GM21360 (cell line): ENCODE measurements around the gene CENPW.

ENCODE experiments used
- ATAC-seq: cut with Tn5 transposase; IDR thresholded peaks from one replicate; pipeline ENCODE4 v1.9.1; 2021; ENCODE audit warnings: mild to moderate bottlenecking, moderate library complexity; ENCODE audit not compliant: unreplicated experiment

The CENPW gene

GRCh38 chr6:126339796-126340609 is at the start of gene CENPW:
TSS of gene CENPW (plus strand) at chr6:126340115. CDS start at chr6:126340274, 159 bp downstream.
- ATAC-seq, result peak; percentile 87

- no peak for ATAC-seq
Observed at GRCh38 chr6:126293891-126294524, 45.9 kb upstream of the CENPW start.

GRCh38 chr6:126300126-126300525 is 39.8 kb upstream of the CENPW start:
- ATAC-seq, result no peak

- peak; percentile 90 for ATAC-seq
Observed at GRCh38 chr6:126300735-126301134, 39.2 kb upstream of the CENPW start.

- ATAC-seq, result no peak
Observed at GRCh38 chr6:126302191-126302590, 37.7 kb upstream of the CENPW start.

- no peak for ATAC-seq
Observed at GRCh38 chr6:126307849-126308248, 32.1 kb upstream of the CENPW start.

- no peak for ATAC-seq
Observed at GRCh38 chr6:126308362-126308761, 31.6 kb upstream of the CENPW start.

DNA sequence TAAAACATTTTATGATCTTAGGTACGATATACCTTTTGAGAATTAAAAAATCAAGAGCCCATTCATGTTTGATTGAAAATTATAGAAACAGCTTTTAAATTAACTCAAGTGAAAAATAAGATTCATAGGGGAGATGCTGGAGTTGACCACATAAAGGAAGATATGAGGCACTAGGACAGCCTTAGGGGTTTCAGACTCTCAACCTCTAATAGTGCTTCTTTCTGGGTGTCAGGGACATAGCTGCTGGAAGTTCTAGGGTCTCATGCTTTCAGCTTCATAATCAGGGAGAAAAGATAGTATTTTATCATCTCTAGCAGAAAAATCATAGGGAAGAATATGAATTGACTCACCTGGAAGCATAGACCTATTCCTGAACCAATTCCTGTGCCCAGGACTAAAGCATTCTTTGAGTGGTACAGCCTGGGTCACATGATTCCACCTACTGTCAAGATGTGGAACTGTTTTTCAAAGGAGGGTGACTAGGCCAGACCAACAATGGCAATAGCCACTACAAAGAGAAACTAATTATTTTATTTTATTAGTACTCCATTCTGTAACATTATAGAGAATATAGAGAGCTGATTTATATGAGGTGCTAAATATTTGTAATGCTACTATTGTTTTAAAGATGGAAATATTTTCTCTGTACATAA is 27.8 kb upstream of the CENPW start:
- ATAC-seq, result peak; percentile 92

DNA sequence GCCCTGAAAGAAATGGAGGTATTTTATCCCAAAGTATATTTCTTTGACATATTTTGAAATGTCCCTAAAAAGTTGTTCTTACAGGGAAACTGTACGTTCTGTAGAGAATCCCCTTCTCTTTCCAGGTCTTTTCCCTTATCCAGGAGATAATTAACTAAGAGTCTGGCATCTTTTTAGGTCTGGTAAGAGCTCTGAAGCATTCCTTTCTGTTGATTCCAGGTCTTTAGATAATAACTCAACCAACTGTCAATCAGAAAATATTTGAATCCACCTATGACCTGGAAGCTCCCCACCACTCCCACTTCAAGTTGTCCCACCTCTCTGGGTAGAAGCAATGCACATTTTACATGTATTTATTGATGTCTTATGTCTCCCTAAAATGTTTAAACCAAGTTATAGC is 26.0 kb upstream of the CENPW start:
- ATAC-seq, result no peak

DNA sequence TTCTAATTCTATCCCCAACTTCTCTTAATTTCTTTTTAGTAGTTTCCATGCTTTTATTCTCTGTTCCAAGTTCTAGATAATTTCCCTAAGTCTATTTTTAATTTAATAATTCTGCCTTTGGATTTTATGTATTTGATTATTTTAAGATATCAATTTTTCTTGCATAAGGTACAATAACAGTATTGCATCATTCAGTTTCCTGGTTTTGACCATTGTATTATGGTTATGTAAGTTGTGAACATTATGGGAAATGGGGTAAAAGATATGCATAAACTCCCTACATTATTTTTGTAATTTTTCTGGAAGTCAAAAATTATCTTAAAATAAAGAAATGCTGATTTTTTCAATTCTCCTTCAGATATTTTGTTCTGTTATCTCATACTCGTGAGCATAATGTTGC is 21.1 kb upstream of the CENPW start:
- ATAC-seq, result no peak

DNA sequence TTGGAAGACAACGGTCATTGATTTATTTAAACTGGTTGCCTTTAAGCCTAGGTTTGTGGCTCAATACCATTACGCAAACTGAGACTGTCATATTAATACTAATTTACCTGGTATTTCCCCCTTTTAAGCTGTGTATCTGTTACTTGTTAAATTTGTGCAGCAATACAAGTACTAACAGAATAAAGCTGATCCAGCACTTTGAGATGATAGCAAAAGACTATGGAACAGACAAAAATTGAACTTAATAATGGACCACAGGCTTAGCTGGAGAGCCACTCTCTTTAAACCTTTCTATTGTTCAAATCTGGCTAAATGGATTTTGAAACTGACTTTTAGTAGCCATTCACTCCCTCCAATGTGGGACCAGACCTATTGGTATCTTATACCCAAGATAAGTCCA is 6.2 kb upstream of the CENPW start:
- no peak for ATAC-seq

DNA sequence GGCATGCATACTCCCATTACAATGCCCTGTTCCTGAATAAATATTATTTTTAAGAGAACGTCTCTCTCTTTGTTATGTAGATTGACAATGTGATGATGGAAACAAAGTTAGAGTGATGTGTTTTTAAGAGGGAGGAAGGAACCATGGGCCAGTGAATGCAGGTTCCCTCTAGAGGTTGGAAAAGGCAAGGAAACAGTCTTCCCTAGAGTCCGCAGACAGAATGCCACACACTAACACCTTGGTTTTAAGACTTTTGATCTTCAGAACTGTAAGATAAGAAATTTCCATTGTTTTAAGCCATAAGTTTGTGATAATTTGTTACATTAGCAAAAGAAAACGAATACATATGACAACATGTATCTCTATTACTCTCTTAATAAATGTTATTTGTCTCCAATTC is 4.7 kb upstream of the CENPW start:
- ATAC-seq, result no peak

GRCh38 chr6:126337323-126337722 is 2.6 kb upstream of the CENPW start:
- no peak for ATAC-seq

- no peak for ATAC-seq
Observed at GRCh38 chr6:126341126-126341525, 1.2 kb downstream of the CENPW start.

- ATAC-seq, result no peak
Observed at GRCh38 chr6:126344181-126344580, 4.3 kb downstream of the CENPW start.

GRCh38 chr6:126351960-126352359 is 12.0 kb downstream of the CENPW start:
- no peak for ATAC-seq

- no peak for ATAC-seq
Observed at GRCh38 chr6:126352514-126352913, 12.6 kb downstream of the CENPW start.

GRCh38 chr6:126356526-126356925 is 16.6 kb downstream of the CENPW start:
- no peak for ATAC-seq

GRCh38 chr6:126359936-126360537 is 20.1 kb downstream of the CENPW start:
- ATAC-seq, result no peak

- ATAC-seq, result no peak
Observed at GRCh38 chr6:126361832-126362440, 22.0 kb downstream of the CENPW start.

DNA sequence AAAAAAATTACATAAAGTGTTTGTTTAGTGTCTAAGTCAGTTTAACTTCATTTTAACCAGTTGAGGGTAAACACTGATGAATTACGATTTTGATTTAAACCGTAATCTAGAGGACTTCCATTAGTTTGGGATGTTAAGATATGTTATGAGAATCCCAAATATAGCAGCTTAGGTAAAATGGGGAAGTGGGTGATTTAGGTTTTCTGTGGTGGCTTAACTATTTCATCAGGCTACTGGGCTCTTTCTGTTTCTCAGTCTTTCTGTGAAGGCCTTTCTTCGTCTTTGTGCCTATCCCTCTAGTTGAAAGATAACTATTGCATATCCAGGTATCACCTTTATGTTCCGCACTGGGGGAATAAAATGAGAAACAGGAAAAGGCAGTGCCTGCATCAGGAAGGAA is 27.9 kb downstream of the CENPW start:
- no peak for ATAC-seq
